Neural progenitor cell (in vitro differentiated cells): Measurements from ENCODE around the gene RHBDF1.

ENCODE experiments used
- CTCF ChIP-seq: fragments of 200-600 bp; sonication (generic); IDR thresholded peaks from 2 replicates; pipeline ENCODE4 v1.5.1; 2017; ENCODE audit warnings: antibody characterized with exemption, mild to moderate bottlenecking
- EZH2 ChIP-seq: fragments of 200-600 bp; sonication (generic); IDR thresholded peaks from 2 replicates; pipeline ENCODE4 v1.6.1; 2017; ENCODE audit warnings: antibody characterized with exemption, mild to moderate bottlenecking, moderate library complexity
- EZH2phosphoT487 ChIP-seq: fragments of 200-600 bp; sonication (generic); IDR thresholded peaks from 2 replicates; pipeline ENCODE4 v1.6.1; 2017; ENCODE audit warnings: antibody characterized with exemption

GRCh38 chr16:119295-119694 lies 46.9 kb upstream of the RHBDF1 start:
- TF ChIP-seq CTCF: no peak
- no peak for TF ChIP-seq EZH2
- TF ChIP-seq EZH2phosphoT487: no peak
